ENCODE data around the gene PDAP1.

- TF ChIP-seq CHD4 (IDR thresholded peaks at IDR 0.05; ENCODE audit: borderline replicate concordance) (no peak), KDM1A (IDR thresholded peaks at IDR 0.05; ENCODE audit: low read depth) (no peak), ZSCAN20 (CRISPR knock-in tag; IDR thresholded peaks at IDR 0.05) (no peak), CTCF (IDR thresholded peaks at IDR 0.05) (no peak), REST (IDR thresholded peaks at IDR 0.05) (no peak), RCOR1 (IDR thresholded peaks at IDR 0.05; ENCODE audit: low read depth, low read length) (no peak)
These were observed 53.3 kb downstream of the PDAP1 start for GRCh38 chr7:99355098-99355497.
